Lower leg skin (tissue), 4 donors: ENCODE measurements around the gene FIS1. TPM values are rescaled to one million over a fixed set of nuclear protein-coding genes. Genes with fewer than 3 reads are reported as not detected.
"Not testable (repeated sequence)": the region's sequence is repeated elsewhere in the genome, so short reads cannot be mapped to it uniquely, and the experiment has no call there.

ENCODE experiments used
- DNase-seq, 2 donors: peaks; one replicate each; pipeline ENCODE4 v3.0.0-alpha.2; 2019; ENCODE audit warnings: low spot score in 2 of 2
- H3K4me3 ChIP-seq: fragments of 200-600 bp; sonication (generic); 2 replicates; pipeline ENCODE4 v1.5.1; 2017; ENCODE audit warnings: mild to moderate bottlenecking, low read depth; ENCODE audit not compliant: poor library complexity, severe bottlenecking
- POLR2A ChIP-seq, 2 donors: fragments of 450-650 bp; IDR thresholded peaks; one replicate each; pipeline ENCODE4 v1.6.1; 2016 to 2017; ENCODE audit warnings: antibody characterized with exemption in 2 of 2, mild to moderate bottlenecking in 1 of 2, moderate library complexity in 1 of 2
- WGBS, 2 donors: methylation state at CpG; one replicate each; pipeline ENCODE4 v1.1.5; 2018; 5-methylcytosine and 5-hydroxymethylcytosine counted together
- intact Hi-C: fragments of 100-400 bp; cut with DNase I; formaldehyde crosslinking; loops from one replicate; pipeline ENCODE4 v1.15.0; 2023; ENCODE audit warnings: low total_unique reads
- total RNA-seq, 4 donors: library from RNA; depleted of rRNA; stranded (reverse); fragments of >200 nt; gene quantifications; one replicate each; pipeline ENCODE4 v1.1.0, GENCODE V29; 2016
- TF ChIP-seq, protein P1 (sequence below), 3 donors: fragments of 450-650 bp; IDR thresholded peaks; one replicate each; pipeline ENCODE4 v1.5.1; 2016; ENCODE audit warnings: antibody characterized with exemption in 3 of 3, mild to moderate bottlenecking in 3 of 3, moderate library complexity in 2 of 3

FIS1 gene
- total RNA-seq, 4 donors from 2014 or later = 162 to 273 (median 213) TPM

DNA sequence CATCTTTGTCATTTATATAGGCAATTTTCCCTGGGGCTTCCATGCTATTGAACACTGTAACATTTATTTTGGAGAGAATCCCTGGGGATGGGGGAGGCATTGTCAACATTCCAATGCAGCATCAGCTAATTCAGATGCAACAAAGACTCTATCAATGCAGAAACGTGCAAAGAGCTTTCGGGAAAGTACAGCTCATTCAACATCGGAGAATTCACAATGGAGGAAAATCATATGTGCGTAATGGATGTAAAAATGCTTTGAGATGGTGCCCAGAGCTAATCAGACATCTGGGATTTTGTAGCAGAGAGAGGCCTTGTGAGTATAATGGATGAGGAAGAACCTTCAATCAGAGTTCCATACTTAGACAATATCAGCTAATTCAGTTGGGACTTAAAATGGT is 28.3 kb upstream of the FIS1 start:
- no peak overlapping the region for H3K4me3 ChIP-seq
- TF ChIP-seq, protein P1, sequence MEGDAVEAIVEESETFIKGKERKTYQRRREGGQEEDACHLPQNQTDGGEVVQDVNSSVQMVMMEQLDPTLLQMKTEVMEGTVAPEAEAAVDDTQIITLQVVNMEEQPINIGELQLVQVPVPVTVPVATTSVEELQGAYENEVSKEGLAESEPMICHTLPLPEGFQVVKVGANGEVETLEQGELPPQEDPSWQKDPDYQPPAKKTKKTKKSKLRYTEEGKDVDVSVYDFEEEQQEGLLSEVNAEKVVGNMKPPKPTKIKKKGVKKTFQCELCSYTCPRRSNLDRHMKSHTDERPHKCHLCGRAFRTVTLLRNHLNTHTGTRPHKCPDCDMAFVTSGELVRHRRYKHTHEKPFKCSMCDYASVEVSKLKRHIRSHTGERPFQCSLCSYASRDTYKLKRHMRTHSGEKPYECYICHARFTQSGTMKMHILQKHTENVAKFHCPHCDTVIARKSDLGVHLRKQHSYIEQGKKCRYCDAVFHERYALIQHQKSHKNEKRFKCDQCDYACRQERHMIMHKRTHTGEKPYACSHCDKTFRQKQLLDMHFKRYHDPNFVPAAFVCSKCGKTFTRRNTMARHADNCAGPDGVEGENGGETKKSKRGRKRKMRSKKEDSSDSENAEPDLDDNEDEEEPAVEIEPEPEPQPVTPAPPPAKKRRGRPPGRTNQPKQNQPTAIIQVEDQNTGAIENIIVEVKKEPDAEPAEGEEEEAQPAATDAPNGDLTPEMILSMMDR (IDR thresholded peaks at IDR 0.05) = no peak
- no peak for TF ChIP-seq POLR2A (IDR thresholded peaks at IDR 0.05)
- 31 to 48% methylated on average over 4 of the region's 4 CpGs for WGBS, 2 donors
- intact Hi-C loops = no loop called here
- no peak for DNase-seq

DNA sequence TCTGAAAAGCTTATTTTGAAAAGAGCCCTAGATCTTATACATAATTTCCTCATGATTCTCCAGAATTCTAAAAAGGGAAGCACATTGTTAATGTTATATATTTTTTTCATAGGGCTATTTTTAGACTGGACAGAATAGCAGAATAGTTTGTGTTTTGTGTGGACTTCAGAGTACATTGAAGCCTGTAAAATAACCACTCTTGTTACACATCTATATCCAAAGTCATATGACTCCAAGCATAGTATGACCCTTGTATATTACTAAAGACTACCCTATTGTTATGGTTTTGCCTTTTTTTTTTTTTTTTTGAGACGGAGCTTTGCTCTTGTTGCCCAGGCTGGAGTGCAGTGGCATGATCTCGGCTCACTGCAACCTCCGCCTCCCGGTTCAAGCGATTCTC is 26.1 kb upstream of the FIS1 start:
- no peak for DNase-seq
- intact Hi-C loops = no loop called here
- 72 to 74% methylated on average over 5 of the region's 5 CpGs for WGBS, 2 donors
- TF ChIP-seq, protein P1 (IDR thresholded peaks at IDR 0.05) = no peak
- no peak for TF ChIP-seq POLR2A (IDR thresholded peaks at IDR 0.05)
- no peak overlapping the region for H3K4me3 ChIP-seq

DNA sequence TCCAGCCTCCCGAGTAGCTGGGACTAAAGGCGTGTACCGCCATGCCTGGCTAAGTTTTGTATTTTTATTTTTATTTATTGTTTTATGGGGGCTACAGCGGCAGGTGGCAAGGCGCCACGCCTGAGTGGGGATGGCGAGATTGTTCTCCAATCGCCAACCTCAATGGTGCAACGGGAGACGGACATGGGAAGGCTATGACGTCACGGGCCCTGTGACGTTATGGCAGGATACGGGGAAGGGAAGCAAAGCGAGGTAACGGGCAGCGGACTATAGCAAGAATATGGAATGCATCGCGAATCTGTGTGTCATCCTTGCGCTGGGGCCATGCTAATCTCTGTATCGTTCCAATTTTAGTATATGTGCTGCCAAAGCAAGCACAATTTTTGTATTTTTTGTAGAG is 24.8 kb upstream of the FIS1 start:
- H3K4me3 ChIP-seq = no peak overlapping the region
- intact Hi-C loops = no loop called here
- 89 to 92% methylated on average over 21 of the region's 21 CpGs for WGBS, 2 donors
- no peak for DNase-seq
- TF ChIP-seq POLR2A (IDR thresholded peaks at IDR 0.05) = no peak

DNA sequence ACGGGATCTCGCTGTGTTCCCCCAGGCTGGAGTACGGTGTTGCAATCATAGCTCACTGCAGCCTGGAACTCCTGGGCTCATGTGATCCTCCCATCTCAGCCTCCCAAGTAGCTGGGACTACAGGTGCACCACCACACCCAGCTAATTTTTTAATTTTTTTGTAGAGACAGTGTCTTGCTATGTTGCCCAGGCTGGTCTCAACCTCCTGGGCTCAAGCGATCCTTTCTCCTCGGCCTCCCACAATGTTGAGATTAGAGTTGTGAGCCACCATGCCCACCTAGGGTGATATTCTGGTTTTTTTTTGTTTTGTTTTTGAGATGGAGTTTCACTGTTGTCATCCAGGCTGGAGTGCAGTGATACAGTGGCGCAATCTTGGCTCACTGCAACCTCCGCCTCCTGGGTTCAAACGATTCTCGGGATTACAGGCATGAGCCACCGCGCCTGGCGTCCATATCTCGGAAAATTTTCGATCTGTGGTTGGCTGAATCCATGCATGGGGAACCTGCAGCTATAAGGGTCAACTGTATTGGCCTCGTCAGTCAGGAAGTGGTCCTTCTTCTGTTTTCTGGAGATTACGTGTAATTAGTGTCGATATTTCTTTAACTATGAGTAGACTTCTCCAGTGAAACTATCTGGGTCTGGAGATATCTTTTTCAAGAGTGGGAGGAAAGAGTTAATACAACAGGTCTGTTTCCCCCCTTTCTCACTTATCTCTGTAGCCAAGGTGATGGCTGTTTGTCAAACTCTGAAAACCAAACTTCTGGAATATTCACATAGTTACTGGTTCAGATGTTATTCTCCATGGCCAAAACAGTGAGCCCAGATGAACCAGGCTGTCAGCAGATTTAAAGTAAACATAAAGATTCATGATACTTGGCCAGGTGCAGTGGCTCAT is 21.0 kb upstream of the FIS1 start:
- TF ChIP-seq, protein P1 (IDR thresholded peaks at IDR 0.05) = no peak
- no peak for TF ChIP-seq POLR2A (IDR thresholded peaks at IDR 0.05)
- intact Hi-C loops = no loop called here
- 77 to 86% methylated on average over 17 of the region's 17 CpGs for WGBS, 2 donors
- no peak for DNase-seq
- no peak overlapping the region for H3K4me3 ChIP-seq

DNA sequence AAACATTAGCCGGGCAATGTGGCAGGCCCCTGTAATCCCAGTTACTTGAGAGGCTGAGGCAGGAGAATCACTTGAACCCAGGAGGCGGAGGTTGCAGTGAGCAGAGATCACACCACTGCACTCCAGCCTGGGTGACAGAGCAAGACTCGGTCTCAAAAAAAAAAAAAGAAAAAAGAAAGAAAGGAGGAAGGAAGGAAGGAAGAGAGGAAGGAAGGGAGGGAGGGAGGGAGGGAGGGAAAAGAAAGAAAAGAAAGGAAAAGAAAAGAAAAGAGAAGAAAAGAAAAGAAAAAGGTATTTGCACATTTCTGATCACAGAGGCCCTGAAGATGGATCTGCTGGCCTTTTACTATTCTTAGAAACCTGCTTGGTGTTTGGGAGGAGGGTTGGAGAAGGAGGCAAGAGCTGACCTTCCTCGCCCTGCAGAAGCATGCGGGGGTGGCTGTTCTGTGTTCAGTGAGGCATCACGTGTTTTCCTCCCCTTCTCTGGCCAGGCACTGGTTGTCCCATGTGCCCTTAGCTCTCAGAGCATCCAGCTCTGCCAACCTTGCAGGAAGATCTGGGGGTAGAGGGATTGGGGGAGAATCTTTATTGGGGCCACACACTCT is 19.3 kb upstream of the FIS1 start:
- DNase-seq = not testable (repeated sequence)

DNA sequence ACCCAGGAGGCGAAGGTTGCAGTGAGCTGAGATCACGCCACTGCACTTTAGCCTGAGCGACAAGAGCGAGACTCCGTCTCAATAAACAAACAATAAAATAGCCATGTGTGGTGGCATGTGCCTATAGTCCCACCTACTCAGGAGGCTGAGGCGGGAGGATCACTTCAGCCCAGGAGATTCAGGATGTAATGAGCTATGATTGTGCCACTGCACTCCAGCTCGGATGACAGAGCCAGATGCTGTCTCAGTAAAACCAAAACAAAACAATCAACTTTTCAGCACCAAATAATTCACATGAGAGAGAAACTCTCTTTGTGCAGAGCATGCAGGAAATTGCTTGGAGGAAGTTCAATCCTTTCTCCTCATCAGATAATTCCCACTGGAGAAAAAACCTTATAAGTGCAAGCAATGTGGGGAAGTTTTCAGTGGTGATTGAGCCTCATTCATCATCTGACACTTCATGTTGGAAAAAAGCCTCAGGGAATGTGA is 13.4 kb upstream of the FIS1 start:
- no peak for DNase-seq
- intact Hi-C loops = no loop called here
- H3K4me3 ChIP-seq = no peak overlapping the region
- no peak for TF ChIP-seq POLR2A (IDR thresholded peaks at IDR 0.05)
- TF ChIP-seq, protein P1 (IDR thresholded peaks at IDR 0.05) = no peak
- 48 to 56% methylated on average over 7 of the region's 7 CpGs for WGBS, 2 donors

More for the DNA sequence above, 19.3 kb upstream of the FIS1 start:
- H3K4me3 ChIP-seq, intact Hi-C loops: not testable (repeated sequence)
- 61% methylated on average over 6 of the region's 6 CpGs for WGBS, 2 donors
